Effector memory CD4-positive, alpha-beta T cell (primary cell): ENCODE data around the gene SEMA5A.

Experiments
- DNase-seq, 3 donors: peaks; one replicate each; pipeline ENCODE4 v3.0.0-alpha.2; 2020
- H3K27ac ChIP-seq: 2 replicates; pipeline ENCODE4 v1.7.0; 2013; ENCODE audit warnings: mild to moderate bottlenecking, low read length, moderate library complexity; ENCODE audit not compliant: insufficient read depth, poor library complexity, severe bottlenecking
- H3K27me3 ChIP-seq: replicated peaks from 2 replicates; pipeline ENCODE4 v1.7.0; 2013; ENCODE audit warnings: mild to moderate bottlenecking, low read length; ENCODE audit not compliant: insufficient read depth, control insufficient read depth, poor library complexity, severe bottlenecking
- H3K36me3 ChIP-seq: 2 replicates; pipeline ENCODE4 v1.7.0; 2013; ENCODE audit warnings: mild to moderate bottlenecking, low read length, moderate library complexity; ENCODE audit not compliant: control insufficient read depth, insufficient read depth
- H3K4me1 ChIP-seq: 2 replicates; pipeline ENCODE4 v1.7.0; 2013; ENCODE audit warnings: low read length, mild to moderate bottlenecking; ENCODE audit not compliant: control insufficient read depth, insufficient read depth, poor library complexity, severe bottlenecking
- H3K4me3 ChIP-seq: 2 replicates; pipeline ENCODE4 v1.7.0; 2013; ENCODE audit warnings: low read length, low read depth, mild to moderate bottlenecking; ENCODE audit not compliant: insufficient read depth, poor library complexity, severe bottlenecking
- H3K9me3 ChIP-seq: 2 replicates; pipeline ENCODE4 v1.7.0; 2013; ENCODE audit warnings: mild to moderate bottlenecking, low read length, moderate library complexity; ENCODE audit not compliant: control insufficient read depth

The SEMA5A gene

DNA sequence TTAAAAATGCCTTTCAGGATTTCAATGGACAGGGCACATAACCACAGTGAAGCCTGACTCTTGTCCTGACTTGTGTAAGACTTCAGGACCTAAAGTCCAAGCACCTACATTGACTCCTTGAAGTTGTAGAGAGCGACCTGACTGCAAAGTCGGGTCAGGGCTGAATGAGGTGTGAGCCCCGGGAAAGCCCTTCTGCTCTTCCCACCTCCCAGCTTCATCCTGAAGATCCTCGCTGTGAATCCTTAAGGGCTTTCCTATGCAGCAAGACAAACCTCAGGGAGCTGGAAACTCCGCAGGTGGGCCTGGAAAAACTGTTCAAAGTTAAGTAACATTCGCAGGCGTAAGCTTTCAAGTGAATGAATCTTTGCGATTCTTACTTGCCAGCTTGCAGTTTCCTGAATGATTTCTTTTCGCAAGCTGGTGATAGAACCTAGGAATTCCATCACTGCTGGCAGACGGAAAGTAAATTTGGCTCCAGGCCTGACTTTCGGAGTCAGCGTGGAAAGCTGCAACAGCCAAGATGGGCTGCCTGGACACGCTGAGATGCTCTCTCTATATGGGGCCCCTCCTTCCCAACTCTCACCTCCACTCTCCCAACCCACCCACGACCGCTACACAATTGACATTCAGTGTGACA lies 10.9 kb downstream of the SEMA5A start:
- no peak for DNase-seq
- no peaks in the 10 kb centered on the region for H3K27me3 ChIP-seq
- H3K9me3 ChIP-seq, result no peaks in the 10 kb centered on the region
- H3K4me3 ChIP-seq, result no peak overlapping the region
- H3K4me1 ChIP-seq, result peaks cover 3% of the 10 kb centered on the region
- no peaks in the 10 kb centered on the region for H3K36me3 ChIP-seq
- no peak overlapping the region for H3K27ac ChIP-seq

DNA sequence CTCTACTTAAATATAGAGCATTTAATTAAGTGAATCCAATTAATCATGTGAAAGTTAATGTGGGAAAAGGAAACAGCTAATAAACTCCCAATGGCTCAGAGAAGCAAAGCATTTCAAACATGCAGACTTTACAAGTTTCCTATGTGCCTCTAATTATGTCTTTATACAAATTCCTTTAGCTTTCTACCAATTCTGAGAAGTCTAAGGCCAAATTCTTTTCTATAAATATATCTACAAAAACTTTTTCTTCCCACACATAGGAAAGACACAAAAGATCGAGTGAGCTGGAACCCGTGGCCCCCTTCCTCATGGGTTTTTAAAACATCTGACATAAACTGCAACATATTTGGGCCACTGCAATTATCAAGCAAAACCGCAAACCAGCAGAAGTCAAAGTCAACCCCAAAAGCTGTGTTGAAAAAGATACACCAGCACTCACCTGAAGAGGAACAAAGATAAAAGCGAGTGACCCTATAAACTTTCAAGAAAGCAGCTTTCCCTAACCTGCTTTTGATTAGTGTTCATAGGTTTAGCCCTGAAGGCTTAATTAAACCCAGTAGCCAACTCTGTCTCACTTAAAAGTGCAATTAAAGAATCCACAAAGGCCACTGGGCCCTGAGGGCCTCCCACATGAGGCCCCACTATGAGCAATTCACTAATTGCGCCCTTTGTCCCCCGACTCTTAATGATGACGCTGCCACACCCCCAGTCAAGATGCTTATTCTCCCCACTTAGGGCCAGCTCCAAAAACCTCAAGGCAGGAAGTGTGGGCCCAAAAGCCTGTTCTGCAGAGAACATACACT lies 12.1 kb downstream of the SEMA5A start:
- Histone ChIP-seq H3K4me1 (no peaks in the 10 kb centered on the region), H3K9me3 (no peaks in the 10 kb centered on the region), H3K27ac (no peak overlapping the region), H3K4me3 (no peak overlapping the region), H3K27me3 (no peaks in the 10 kb centered on the region), H3K36me3 (no peaks in the 10 kb centered on the region)
- DNase-seq, result no peak

DNA sequence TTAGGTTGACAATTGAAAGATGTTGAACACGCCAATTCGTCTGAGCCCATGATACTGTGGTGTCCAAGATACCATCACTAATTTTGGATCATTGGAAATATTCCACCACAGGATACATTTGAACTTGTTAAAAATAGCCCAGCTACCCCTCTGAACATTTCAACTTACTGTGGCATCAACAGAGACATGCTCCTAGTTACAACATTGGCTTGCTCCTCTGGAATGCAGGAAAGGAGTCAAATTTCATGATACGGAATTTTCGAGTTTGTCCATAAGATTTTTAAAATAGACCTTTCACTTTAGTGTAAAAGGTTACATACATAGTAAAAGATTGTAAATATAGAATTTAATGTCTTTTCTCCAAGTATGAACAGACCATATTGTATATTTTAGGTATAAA lies 12.8 kb downstream of the SEMA5A start:
- H3K9me3 ChIP-seq, result no peaks in the 10 kb centered on the region
- no peak for DNase-seq
- H3K27ac ChIP-seq, result no peak overlapping the region
- H3K36me3 ChIP-seq, result no peaks in the 10 kb centered on the region
- H3K4me1 ChIP-seq, result no peaks in the 10 kb centered on the region
- H3K4me3 ChIP-seq, result no peak overlapping the region
- no peaks in the 10 kb centered on the region for H3K27me3 ChIP-seq

DNA sequence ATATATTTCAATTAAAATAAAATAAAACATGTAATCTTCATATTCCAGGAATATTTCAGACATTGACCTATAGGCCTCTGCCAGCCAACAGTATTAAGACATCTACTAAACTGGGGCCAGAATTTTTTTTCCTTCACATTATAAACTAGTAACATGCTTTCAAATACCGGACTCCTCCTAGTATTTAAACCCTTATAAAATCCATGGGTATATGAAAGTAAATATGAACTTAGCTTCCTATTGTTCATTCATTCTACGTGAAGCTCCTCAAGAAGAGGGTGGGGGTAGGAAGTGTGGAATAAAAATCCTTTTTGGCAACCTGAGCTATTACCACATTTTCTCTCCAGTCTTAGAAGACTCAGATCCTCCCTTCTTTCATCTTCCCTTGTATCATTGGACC lies 16.4 kb downstream of the SEMA5A start:
- DNase-seq, result no peak
- Histone ChIP-seq H3K4me1 (no peaks in the 10 kb centered on the region), H3K27ac (no peak overlapping the region), H3K4me3 (no peak overlapping the region), H3K9me3 (no peaks in the 10 kb centered on the region), H3K27me3 (no peaks in the 10 kb centered on the region), H3K36me3 (no peaks in the 10 kb centered on the region)

DNA sequence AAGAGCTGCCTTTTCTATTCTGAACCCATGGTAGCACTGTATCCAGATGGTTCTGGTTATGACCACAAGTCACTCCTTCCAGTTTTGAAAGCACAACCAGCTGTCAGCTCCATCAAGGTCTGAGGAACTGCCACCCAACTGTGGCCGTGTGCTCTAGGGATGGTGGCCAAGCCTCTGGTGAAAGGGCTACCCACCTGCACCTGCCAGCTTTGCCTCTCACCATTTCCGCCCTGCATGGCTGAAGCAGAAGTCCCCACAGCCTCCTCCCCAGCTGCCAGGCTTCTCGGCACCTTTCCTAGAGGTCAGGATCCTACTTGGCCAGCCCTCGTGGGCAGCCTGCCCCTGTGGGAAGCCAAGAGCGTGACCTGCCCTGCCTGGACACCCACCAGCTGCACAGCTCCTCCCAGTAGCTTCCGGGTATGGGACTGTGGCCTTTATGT lies 16.8 kb downstream of the SEMA5A start:
- Histone ChIP-seq H3K9me3 (no peaks in the 10 kb centered on the region), H3K27me3 (no peaks in the 10 kb centered on the region), H3K27ac (no peak overlapping the region), H3K4me1 (no peaks in the 10 kb centered on the region), H3K4me3 (no peak overlapping the region), H3K36me3 (no peaks in the 10 kb centered on the region)
- DNase-seq, result no peak

DNA sequence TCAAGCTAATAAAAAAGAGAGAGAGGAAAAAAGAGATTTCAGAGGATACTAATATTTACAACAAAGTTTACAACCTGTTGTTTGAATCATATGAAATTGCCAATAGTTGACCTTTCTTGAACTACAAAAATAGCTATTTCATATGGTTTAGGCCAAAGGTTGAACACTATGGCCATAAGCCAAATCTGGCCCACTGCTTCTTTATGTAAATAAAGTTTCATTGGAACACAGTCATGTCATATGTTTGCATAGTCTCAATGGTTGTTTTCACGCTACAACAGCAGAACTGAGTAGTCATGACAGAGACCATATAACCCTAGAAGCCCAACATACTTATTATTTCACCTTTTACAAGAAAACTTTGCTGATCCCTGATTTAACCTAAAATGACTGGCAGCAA lies 20.9 kb downstream of the SEMA5A start:
- no peaks in the 10 kb centered on the region for H3K27me3 ChIP-seq
- H3K27ac ChIP-seq, result no peak overlapping the region
- no peaks in the 10 kb centered on the region for H3K4me1 ChIP-seq
- H3K9me3 ChIP-seq, result no peaks in the 10 kb centered on the region
- DNase-seq, result no peak
- H3K36me3 ChIP-seq, result no peaks in the 10 kb centered on the region
- H3K4me3 ChIP-seq, result no peak overlapping the region

DNA sequence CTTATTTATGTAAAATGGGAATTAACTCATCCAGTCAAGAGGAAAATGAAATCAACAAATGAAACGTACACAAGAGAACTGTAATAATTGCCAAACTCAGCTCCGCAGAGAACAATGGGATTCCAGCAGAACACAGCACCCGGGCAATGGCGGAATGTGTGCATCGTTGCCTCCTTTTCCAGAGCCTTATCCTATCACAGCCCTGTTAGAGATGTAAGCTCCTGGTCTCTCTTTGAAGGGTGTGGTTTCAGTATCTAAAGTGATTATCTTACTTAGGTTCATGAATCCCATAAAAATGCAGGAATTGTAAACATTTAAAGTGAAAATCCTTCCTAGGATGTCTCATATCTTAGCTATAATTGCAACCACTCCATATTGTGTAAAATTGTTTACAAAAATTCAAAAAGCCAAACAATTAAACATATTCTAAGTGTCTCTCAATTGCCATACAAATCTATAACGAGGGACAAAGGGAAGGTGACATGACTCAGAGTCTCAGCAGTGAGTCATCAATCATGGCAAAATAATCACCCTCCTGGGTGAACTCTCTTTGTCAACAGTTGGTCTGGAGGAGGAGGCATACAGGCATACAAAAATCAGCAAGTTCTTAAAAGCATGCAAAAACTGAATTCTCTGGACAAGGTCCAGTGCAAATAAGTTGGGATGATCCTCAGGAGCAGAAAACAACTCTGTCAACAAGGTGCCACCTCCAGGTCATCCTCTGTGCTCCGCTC lies 22.6 kb downstream of the SEMA5A start:
- DNase-seq, result no peak
- H3K4me1 ChIP-seq, result no peaks in the 10 kb centered on the region
- no peak overlapping the region for H3K27ac ChIP-seq
- H3K9me3 ChIP-seq, result no peaks in the 10 kb centered on the region
- H3K36me3 ChIP-seq, result no peaks in the 10 kb centered on the region
- no peak overlapping the region for H3K4me3 ChIP-seq
- H3K27me3 ChIP-seq, result no peaks in the 10 kb centered on the region

DNA sequence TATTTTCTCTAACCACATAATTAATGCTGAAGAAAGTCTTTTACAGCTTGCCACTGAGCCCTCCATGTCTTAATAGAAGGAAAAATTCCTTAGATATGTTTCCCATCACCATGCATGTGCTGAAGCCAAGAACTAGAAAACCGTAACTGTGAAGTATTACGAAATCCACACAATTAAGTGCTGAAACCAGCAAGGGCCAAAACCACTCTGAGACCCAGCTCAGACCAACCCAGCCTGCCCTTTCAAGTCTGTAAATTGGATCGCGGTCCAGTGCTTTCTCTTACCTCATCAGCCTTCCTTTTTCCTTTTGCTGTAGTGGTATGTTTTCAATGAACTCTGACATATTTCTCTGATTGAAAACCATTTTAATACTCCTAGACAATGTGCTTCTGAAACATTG lies 26.3 kb downstream of the SEMA5A start:
- H3K9me3 ChIP-seq, result no peaks in the 10 kb centered on the region
- no peaks in the 10 kb centered on the region for H3K27me3 ChIP-seq
- H3K4me1 ChIP-seq, result no peaks in the 10 kb centered on the region
- H3K36me3 ChIP-seq, result no peaks in the 10 kb centered on the region
- no peak overlapping the region for H3K27ac ChIP-seq
- no peak overlapping the region for H3K4me3 ChIP-seq
- no peak for DNase-seq

DNA sequence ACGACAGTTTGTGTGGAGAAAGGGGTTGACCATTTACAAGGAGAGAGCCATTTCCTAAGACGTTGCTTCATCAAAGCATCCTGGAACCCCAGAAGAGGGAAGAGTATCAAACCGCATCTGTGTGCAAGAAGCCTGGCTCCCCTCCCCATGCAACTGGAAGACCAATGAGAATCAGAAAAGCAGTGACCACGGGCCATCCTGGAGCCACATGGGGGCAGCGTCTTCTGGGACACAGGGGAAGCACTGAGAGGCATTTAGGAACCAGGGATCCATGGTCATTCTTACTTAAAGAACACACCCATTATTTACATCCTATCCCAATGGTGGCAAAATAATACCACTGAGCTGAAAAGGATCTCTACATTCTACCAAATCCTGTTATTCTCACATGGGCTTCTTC lies 29.3 kb downstream of the SEMA5A start:
- no peaks in the 10 kb centered on the region for H3K27me3 ChIP-seq
- H3K4me3 ChIP-seq, result no peak overlapping the region
- no peaks in the 10 kb centered on the region for H3K9me3 ChIP-seq
- DNase-seq, result no peak
- H3K36me3 ChIP-seq, result no peaks in the 10 kb centered on the region
- H3K4me1 ChIP-seq, result no peaks in the 10 kb centered on the region
- H3K27ac ChIP-seq, result no peak overlapping the region

DNA sequence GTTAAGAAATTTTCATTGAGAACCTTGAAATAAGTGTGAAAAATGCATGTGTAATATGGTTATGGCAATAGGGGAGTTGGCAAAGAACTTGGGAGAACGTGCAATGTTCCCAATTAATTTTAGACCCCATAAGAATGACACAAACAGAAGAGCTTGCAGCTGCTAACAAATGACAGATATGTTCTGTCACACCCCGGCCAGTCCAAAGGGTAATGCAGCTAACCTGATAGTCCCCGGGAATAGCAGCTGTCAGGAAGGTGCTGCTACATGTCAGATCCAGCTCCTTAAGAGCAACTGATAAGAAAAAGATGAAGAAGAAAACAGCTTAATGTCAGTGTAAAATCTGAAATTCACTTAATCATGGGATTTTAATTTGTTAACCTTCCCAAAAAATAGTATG lies 30.4 kb downstream of the SEMA5A start:
- DNase-seq, result no peak
- Histone ChIP-seq H3K4me3 (no peak overlapping the region), H3K9me3 (no peaks in the 10 kb centered on the region), H3K4me1 (no peaks in the 10 kb centered on the region), H3K36me3 (no peaks in the 10 kb centered on the region), H3K27ac (no peak overlapping the region), H3K27me3 (no peaks in the 10 kb centered on the region)
